Activated CD4-positive, alpha-beta T cell treated with anti-CD3 and anti-CD28 coated beads, Interleukin-2, amount 10 ng/mL, durations not matched to agents 24 days and 14 days (primary cell): ENCODE results near the gene OAT. TPM values are rescaled to one million over a fixed set of nuclear protein-coding genes. Genes with fewer than 3 reads are reported as not detected.
A peak's percentile ranks its signal among the peaks of the same experiment; 100 is the strongest.

ENCODE experiments used
- DNase-seq: peaks from one replicate; pipeline ENCODE4 v3.0.0; 2022
- H3K27ac Mint-ChIP-seq: one replicate; pipeline ENCODE4 v1.8.0; 2022; ENCODE audit warnings: mild to moderate bottlenecking, mixed read lengths
- H3K27me3 Mint-ChIP-seq: one replicate; pipeline ENCODE4 v1.8.0; 2022; ENCODE audit warnings: mixed read lengths
- H3K36me3 Mint-ChIP-seq: one replicate; pipeline ENCODE4 v1.8.0; 2022; ENCODE audit warnings: low read depth, mild to moderate bottlenecking, mixed read lengths
- H3K4me1 Mint-ChIP-seq: one replicate; pipeline ENCODE4 v1.8.0; 2021; ENCODE audit warnings: mixed read lengths
- H3K4me3 Mint-ChIP-seq: one replicate; pipeline ENCODE4 v1.8.0; 2022; ENCODE audit warnings: mild to moderate bottlenecking, moderate library complexity, mixed read lengths
- H3K9me3 Mint-ChIP-seq: one replicate; pipeline ENCODE4 v1.8.0; 2021; ENCODE audit warnings: mixed read lengths
- intact Hi-C: fragments of 100-400 bp; cut with micrococcal nuclease; formaldehyde crosslinking; loops from one replicate; pipeline ENCODE4 v1.15.1; 2023
- total RNA-seq: library from RNA; stranded (reverse); gene quantifications from 2 replicates; pipeline ENCODE4 v1.2.3, GENCODE V29; 2022

The OAT gene
- total RNA-seq, 1 donor from 2014 or later, result 40.2 TPM

GRCh38 chr10:124356701-124357560, 61.8 kb downstream of the OAT start:
- Mint-ChIP-seq H3K27me3 (peaks cover 2% of the 10 kb centered on the region), H3K36me3 (no peaks in the 10 kb centered on the region), H3K4me1 (peaks cover 11% of the 10 kb centered on the region), H3K9me3 (no peaks in the 10 kb centered on the region), H3K4me3 (no peak overlapping the region), H3K27ac (no peak overlapping the region)
- no peak for DNase-seq
- intact Hi-C loops, result no loop called here

- Mint-ChIP-seq H3K27me3 (peaks cover 2% of the 10 kb centered on the region), H3K9me3 (no peaks in the 10 kb centered on the region), H3K27ac (peak overlapping the region; percentile 73), H3K4me1 (peaks cover 11% of the 10 kb centered on the region), H3K4me3 (peak overlapping the region; percentile 90), H3K36me3 (no peaks in the 10 kb centered on the region)
- DNase-seq, result peak; percentile 74
- intact Hi-C loops, result no loop called here
These were observed 64.0 kb downstream of the OAT start for GRCh38 chr10:124354411-124355382.

- no peak for DNase-seq
- H3K27me3 Mint-ChIP-seq, result peaks cover 2% of the 10 kb centered on the region
- no peak overlapping the region for H3K27ac Mint-ChIP-seq
- no peaks in the 10 kb centered on the region for H3K9me3 Mint-ChIP-seq
- H3K4me1 Mint-ChIP-seq, result peaks cover 11% of the 10 kb centered on the region
- H3K36me3 Mint-ChIP-seq, result no peaks in the 10 kb centered on the region
- intact Hi-C loops, result no loop called here
- peak overlapping the region; percentile 90 for H3K4me3 Mint-ChIP-seq
These were observed 64.8 kb downstream of the OAT start for GRCh38 chr10:124353896-124354295.

- H3K36me3 Mint-ChIP-seq, result no peaks in the 10 kb centered on the region
- intact Hi-C loops, result no loop called here
- no peaks in the 10 kb centered on the region for H3K9me3 Mint-ChIP-seq
- peaks cover 2% of the 10 kb centered on the region for H3K27me3 Mint-ChIP-seq
- H3K27ac Mint-ChIP-seq, result no peak overlapping the region
- DNase-seq, result no peak
- H3K4me3 Mint-ChIP-seq, result no peak overlapping the region
- H3K4me1 Mint-ChIP-seq, result peaks cover 11% of the 10 kb centered on the region
These were observed 65.5 kb downstream of the OAT start for GRCh38 chr10:124353091-124353815.

GRCh38 chr10:124351481-124352220, 67.1 kb downstream of the OAT start:
- intact Hi-C loops, result no loop called here
- no peaks in the 10 kb centered on the region for H3K36me3 Mint-ChIP-seq
- no peak overlapping the region for H3K4me3 Mint-ChIP-seq
- no peaks in the 10 kb centered on the region for H3K9me3 Mint-ChIP-seq
- DNase-seq, result no peak
- H3K27ac Mint-ChIP-seq, result no peak overlapping the region
- H3K4me1 Mint-ChIP-seq, result peaks cover 11% of the 10 kb centered on the region
- no peaks in the 10 kb centered on the region for H3K27me3 Mint-ChIP-seq

- no peak overlapping the region for H3K27ac Mint-ChIP-seq
- H3K4me3 Mint-ChIP-seq, result no peak overlapping the region
- H3K9me3 Mint-ChIP-seq, result no peaks in the 10 kb centered on the region
- peaks cover 11% of the 10 kb centered on the region for H3K4me1 Mint-ChIP-seq
- H3K27me3 Mint-ChIP-seq, result no peaks in the 10 kb centered on the region
- intact Hi-C loops, result no loop called here
- no peaks in the 10 kb centered on the region for H3K36me3 Mint-ChIP-seq
- DNase-seq, result no peak
These were observed 67.9 kb downstream of the OAT start for GRCh38 chr10:124350806-124351205.

- Mint-ChIP-seq H3K36me3 (no peaks in the 10 kb centered on the region), H3K9me3 (no peaks in the 10 kb centered on the region), H3K4me3 (no peak overlapping the region), H3K27ac (no peak overlapping the region), H3K27me3 (no peaks in the 10 kb centered on the region), H3K4me1 (peaks cover 5% of the 10 kb centered on the region)
- intact Hi-C loops, result no loop called here
- no peak for DNase-seq
These were observed 68.8 kb downstream of the OAT start for GRCh38 chr10:124349996-124350280.

- no peak overlapping the region for H3K27ac Mint-ChIP-seq
- intact Hi-C loops, result no loop called here
- no peaks in the 10 kb centered on the region for H3K36me3 Mint-ChIP-seq
- no peak overlapping the region for H3K4me3 Mint-ChIP-seq
- no peaks in the 10 kb centered on the region for H3K27me3 Mint-ChIP-seq
- DNase-seq, result no peak
- no peaks in the 10 kb centered on the region for H3K9me3 Mint-ChIP-seq
- H3K4me1 Mint-ChIP-seq, result peaks cover 2% of the 10 kb centered on the region
These were observed 69.3 kb downstream of the OAT start for GRCh38 chr10:124349231-124349995.

GRCh38 chr10:124348801-124349200, 69.9 kb downstream of the OAT start:
- Mint-ChIP-seq H3K27me3 (no peaks in the 10 kb centered on the region), H3K9me3 (no peaks in the 10 kb centered on the region), H3K36me3 (no peaks in the 10 kb centered on the region), H3K4me3 (no peak overlapping the region), H3K4me1 (no peaks in the 10 kb centered on the region), H3K27ac (no peak overlapping the region)
- DNase-seq, result no peak
- intact Hi-C loops, result no loop called here

- Mint-ChIP-seq H3K4me3 (no peak overlapping the region), H3K27ac (no peak overlapping the region), H3K9me3 (no peaks in the 10 kb centered on the region), H3K4me1 (no peaks in the 10 kb centered on the region), H3K36me3 (no peaks in the 10 kb centered on the region), H3K27me3 (no peaks in the 10 kb centered on the region)
- intact Hi-C loops, result no loop called here
- no peak for DNase-seq
These were observed 70.8 kb downstream of the OAT start for GRCh38 chr10:124347956-124348355.
